IgD-negative memory B cell (primary cell): ENCODE measurements around the gene NHSL1. TPM values are rescaled to one million over a fixed set of nuclear protein-coding genes. Genes with fewer than 3 reads are reported as not detected.

Experiments used
- H3K27ac Mint-ChIP-seq, 3 donors: one replicate each; pipeline ENCODE4 v1.8.0; 2020 to 2022; ENCODE audit warnings: mild to moderate bottlenecking in 3 of 3, mixed read lengths in 3 of 3, moderate library complexity in 1 of 3
- H3K27me3 Mint-ChIP-seq: one replicate; pipeline ENCODE4 v1.8.0; 2021; ENCODE audit warnings: mixed read lengths
- H3K36me3 Mint-ChIP-seq: one replicate; pipeline ENCODE4 v1.8.0; 2020; ENCODE audit warnings: mild to moderate bottlenecking, mixed read lengths
- H3K4me1 Mint-ChIP-seq, 3 donors: one replicate each; pipeline ENCODE4 v1.8.0; 2020 to 2022; ENCODE audit warnings: mixed read lengths in 3 of 3, mild to moderate bottlenecking in 1 of 3
- H3K4me3 Mint-ChIP-seq, 4 donors: one replicate each; pipeline ENCODE4 v1.8.0; 2020 to 2022; ENCODE audit warnings: mild to moderate bottlenecking in 4 of 4, mixed read lengths in 4 of 4, moderate library complexity in 3 of 4
- H3K9me3 Mint-ChIP-seq, 3 donors: one replicate each; pipeline ENCODE4 v1.8.0; 2020 to 2021; ENCODE audit warnings: mixed read lengths in 3 of 3, mild to moderate bottlenecking in 1 of 3
- polyA plus RNA-seq: library from polyadenylated mRNA; unstranded; fragments of 300-500 nt; fragmentation: Illumina TruSeq; gene quantifications from one replicate; pipeline ENCODE4 v1.2.3, GENCODE V29; 2021

Gene NHSL1
- polyA plus RNA-seq, 1 donor from 2014 or later: not detected

DNA sequence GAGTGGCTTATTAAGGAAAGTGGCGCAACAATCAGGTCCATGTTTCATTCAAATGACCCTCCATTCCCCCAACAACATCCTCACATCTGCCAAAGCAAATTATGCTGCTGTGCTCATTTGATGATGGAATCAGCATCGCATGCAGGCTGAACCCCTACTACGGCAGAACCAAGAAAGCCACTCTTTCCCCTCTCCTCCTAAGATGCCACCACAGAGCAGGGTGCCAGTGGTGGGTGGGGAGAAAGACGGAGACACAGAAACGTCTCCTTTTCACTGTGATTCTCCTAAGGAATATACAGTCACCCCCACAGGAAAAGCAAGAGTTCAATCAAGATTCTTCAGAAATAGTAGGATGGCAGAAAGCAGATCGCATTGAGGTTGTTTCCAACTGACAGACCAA, 78.2 kb downstream of the NHSL1 start:
- peaks cover 12% of the 10 kb centered on the region for H3K36me3 Mint-ChIP-seq
- no peak overlapping the region for H3K27ac Mint-ChIP-seq
- peaks cover 3% of the 10 kb centered on the region for H3K27me3 Mint-ChIP-seq
- no peak overlapping the region for H3K4me3 Mint-ChIP-seq
- H3K4me1 Mint-ChIP-seq: peaks cover 0 to 2% (median 0%) of the 10 kb centered on the region in 3 donors
- no peaks in the 10 kb centered on the region for H3K9me3 Mint-ChIP-seq

DNA sequence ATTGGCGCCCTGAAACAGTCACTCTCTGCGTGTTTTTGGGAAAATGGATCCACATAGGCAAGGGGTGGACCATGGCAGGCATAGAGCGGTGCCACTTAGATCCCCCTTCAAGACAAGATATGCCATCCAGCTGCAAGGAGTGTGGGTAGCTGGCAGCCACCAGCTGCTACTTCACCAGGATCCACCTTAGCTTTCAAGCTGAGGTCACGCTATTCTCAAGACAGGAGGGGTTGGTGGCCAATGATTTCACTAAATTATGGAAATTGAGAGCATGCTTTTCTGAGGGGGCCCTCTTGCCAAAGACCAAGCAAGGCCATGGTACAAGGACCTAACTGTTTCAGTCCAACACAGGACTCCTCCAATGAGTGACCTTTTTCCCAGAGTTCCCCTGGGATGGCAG, 78.9 kb downstream of the NHSL1 start:
- Mint-ChIP-seq H3K27ac (no peak overlapping the region), H3K27me3 (peaks cover 3% of the 10 kb centered on the region), H3K4me1 (no peaks in the 10 kb centered on the region), H3K9me3 (no peaks in the 10 kb centered on the region), H3K4me3 (no peak overlapping the region), H3K36me3 (peaks cover 12% of the 10 kb centered on the region)

DNA sequence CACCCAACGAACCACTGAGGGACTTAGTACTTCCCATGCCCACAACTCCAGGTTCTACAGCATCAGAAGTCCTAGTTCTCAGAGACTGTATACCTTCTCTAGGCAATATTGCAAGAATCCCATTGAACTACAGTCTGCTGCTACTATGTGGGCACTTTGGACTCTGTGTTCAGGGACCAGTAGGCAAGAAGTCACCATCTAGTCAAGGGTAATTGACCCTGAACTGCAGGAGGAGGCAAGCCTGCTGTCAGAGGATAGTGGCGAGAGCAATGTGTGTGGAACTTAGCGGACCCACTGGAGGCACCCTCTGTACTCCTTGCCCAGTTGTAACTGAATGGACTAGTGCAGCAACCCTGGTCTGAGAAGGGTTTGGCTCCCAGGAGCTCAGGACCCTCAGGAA, 79.5 kb downstream of the NHSL1 start:
- no peaks in the 10 kb centered on the region for H3K9me3 Mint-ChIP-seq
- H3K27me3 Mint-ChIP-seq: peaks cover 3% of the 10 kb centered on the region
- peaks cover 12% of the 10 kb centered on the region for H3K36me3 Mint-ChIP-seq
- no peak overlapping the region for H3K4me3 Mint-ChIP-seq
- no peak overlapping the region for H3K27ac Mint-ChIP-seq
- H3K4me1 Mint-ChIP-seq: no peaks in the 10 kb centered on the region

DNA sequence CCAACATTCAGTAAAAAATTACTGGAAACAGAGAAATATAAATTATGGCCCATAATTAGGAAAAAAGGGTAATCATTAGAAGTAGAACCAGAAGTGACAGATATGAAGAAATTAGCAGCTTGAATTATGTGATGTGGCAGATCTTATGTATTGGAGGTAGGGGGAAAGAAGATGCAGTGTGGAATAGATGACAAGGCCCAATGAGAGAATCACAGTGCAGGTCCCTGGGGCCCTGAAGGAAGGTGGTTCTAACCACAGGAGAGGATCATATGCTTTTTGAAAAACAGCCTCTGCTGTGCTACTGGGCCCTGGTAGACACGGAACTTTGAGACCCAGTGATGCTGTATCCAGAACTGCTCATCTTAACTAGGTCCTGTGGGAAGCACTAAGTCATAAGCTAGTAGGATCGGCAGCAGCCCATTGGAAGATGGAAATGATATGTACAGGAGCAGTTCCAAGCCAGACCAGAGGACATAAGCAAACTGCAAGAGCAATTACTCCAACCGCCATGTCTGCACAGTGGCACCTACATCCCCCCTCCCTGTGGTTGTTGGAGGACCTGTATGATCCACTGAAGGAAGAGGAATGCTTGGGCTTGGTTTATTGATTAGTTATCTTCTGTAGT, 81.1 kb downstream of the NHSL1 start:
- H3K4me1 Mint-ChIP-seq: no peaks in the 10 kb centered on the region
- H3K4me3 Mint-ChIP-seq: no peak overlapping the region
- H3K27me3 Mint-ChIP-seq: peaks cover 2% of the 10 kb centered on the region
- H3K9me3 Mint-ChIP-seq: no peaks in the 10 kb centered on the region
- no peak overlapping the region for H3K27ac Mint-ChIP-seq
- H3K36me3 Mint-ChIP-seq: peaks cover 20% of the 10 kb centered on the region

DNA sequence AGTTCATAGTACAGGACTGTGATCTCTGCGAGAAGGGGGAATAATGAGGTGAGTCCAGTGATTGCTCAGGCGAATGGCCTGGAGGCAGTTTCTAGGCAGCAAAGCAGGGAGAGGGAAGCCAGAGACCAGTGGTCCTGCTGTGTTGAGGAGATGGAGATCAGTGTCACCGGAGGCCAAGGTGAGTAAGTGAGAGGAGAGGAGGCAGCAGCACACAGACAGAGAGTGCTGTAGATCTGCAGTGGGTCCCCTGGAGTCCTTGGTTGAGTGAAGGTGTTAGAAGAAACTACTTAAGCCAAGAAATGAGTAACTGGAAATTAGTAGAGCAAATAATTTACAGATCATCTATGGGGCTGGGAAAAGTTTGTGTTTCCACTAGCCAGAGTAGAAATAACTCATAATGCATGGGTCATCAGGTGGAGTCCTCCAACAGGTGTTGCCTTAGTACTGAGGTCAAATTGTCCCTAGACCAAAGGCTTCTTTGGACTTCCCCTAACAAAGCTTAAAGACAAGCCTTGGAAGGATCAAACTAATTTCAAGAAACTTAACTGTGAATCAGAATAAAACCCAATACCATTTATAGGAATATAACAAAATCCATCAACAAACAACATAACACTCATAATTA, 81.7 kb downstream of the NHSL1 start:
- Mint-ChIP-seq H3K36me3 (peaks cover 20% of the 10 kb centered on the region), H3K4me1 (no peaks in the 10 kb centered on the region), H3K27me3 (no peaks in the 10 kb centered on the region)

GRCh38 chr6:138416206-138416605, 83.1 kb downstream of the NHSL1 start:
- peaks cover 21% of the 10 kb centered on the region for H3K36me3 Mint-ChIP-seq
- H3K27ac Mint-ChIP-seq: no peak overlapping the region
- peaks cover 0 to under 1% (median 0%) of the 10 kb centered on the region in 3 donors for H3K4me1 Mint-ChIP-seq
- H3K27me3 Mint-ChIP-seq: no peaks in the 10 kb centered on the region
- H3K4me3 Mint-ChIP-seq: no peak overlapping the region
- H3K9me3 Mint-ChIP-seq: no peaks in the 10 kb centered on the region

More for the DNA sequence above, 81.7 kb downstream of the NHSL1 start:
- no peaks in the 10 kb centered on the region for H3K9me3 Mint-ChIP-seq
- H3K27ac Mint-ChIP-seq: no peak overlapping the region
- H3K4me3 Mint-ChIP-seq: no peak overlapping the region

GRCh38 chr6:138415125-138415524, 84.2 kb downstream of the NHSL1 start:
- no peaks in the 10 kb centered on the region for H3K27me3 Mint-ChIP-seq
- H3K4me1 Mint-ChIP-seq: peaks cover 0 to 2% (median 0%) of the 10 kb centered on the region in 3 donors
- H3K9me3 Mint-ChIP-seq: no peaks in the 10 kb centered on the region
- H3K36me3 Mint-ChIP-seq: peaks cover 21% of the 10 kb centered on the region
- no peak overlapping the region for H3K27ac Mint-ChIP-seq
- H3K4me3 Mint-ChIP-seq: no peak overlapping the region

- Mint-ChIP-seq H3K9me3 (no peaks in the 10 kb centered on the region), H3K27ac (no peak overlapping the region), H3K36me3 (peaks cover 14% of the 10 kb centered on the region), H3K4me1 (peaks cover 2 to 8% (median 2%) of the 10 kb centered on the region in 3 donors), H3K27me3 (no peaks in the 10 kb centered on the region), H3K4me3 (no peak overlapping the region)
Observed at GRCh38 chr6:138410972-138411880, 88.1 kb downstream of the NHSL1 start.

DNA sequence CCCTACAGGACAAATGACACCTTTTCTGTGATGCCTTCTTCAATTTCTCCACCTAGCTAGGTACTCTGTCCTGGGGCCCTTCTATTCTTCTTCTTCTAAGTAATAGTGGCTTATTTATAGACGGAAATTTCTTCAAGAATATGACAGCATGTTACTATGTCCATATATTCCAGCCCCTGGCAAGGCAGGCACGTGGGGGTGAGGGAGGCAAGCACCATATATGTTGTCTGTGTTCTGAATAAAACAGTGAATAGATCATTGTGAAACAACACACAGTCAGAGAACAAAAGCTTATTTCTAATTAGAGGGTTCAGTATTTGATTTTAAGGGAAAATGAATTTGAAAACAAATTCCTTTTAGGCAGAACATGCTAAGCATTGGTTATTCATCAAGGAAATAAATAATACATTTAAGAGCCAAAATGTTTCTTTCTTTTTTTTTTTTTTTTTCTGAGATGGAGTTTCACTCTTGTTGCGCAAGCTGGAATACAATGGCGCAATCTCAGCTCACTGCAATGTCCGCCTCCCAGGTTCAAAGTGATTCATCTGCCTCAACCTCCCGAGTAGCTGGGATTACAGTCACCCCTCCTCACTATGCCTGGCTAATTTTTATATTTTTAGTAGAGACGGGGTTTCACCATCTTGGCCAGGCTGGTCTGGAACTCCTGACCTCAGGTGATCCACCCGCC, 89.1 kb downstream of the NHSL1 start:
- Mint-ChIP-seq H3K36me3 (peaks cover 14% of the 10 kb centered on the region), H3K9me3 (no peaks in the 10 kb centered on the region), H3K4me1 (peaks cover 3 to 14% (median 9%) of the 10 kb centered on the region in 3 donors), H3K4me3 (peak overlapping the region in 1 of 4 donors; percentile 21), H3K27me3 (no peaks in the 10 kb centered on the region), H3K27ac (peak overlapping the region in 1 of 3 donors; percentile 11)

DNA sequence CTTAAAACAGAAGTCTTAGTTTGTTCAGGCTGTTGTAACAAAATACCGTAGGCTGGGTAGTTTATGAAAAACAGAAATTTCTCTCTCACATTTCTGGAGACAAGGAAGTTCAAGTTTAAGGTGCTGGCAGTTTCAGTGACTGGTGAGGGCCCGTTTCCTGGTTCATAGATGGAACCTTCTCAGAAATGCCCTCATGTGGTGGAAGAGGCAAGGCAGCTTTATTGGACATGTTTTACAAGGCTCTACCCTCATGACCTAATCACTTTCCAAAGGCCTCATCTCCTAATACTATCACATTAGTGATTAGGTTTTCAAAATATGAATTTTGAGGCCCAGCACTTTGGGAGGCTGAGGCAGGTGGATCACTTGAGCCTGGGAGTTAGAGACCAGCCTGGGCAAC, 92.9 kb downstream of the NHSL1 start:
- peaks cover 7 to 23% (median 10%) of the 10 kb centered on the region in 3 donors for H3K4me1 Mint-ChIP-seq

DNA sequence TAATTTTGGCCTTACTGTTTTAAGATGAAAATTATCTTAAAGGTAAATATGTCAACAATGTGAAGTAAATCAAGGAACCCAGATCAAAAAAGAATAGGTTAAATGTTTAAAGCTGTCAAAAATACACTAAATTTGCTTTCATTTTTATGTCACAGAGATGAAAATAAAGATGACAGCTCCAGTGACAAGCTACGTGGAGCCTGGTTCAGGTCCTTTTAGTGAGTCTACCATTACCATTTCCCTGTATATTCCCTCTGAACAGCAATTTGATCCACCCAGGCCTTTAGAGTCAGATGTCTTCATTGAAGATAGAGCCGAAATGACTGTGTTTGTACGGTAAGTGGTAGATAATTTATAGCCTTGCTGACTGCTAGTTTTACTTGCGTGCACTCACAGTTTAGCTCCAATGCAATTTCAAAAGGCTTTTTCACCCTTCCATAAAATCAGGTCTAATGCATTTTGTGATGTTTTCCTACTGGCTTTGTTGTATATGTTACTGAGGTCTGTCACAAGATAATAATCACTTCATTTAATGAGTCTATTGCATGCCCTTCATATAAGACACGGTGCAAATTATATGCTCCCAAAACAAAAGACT, 93.4 kb downstream of the NHSL1 start:
- Mint-ChIP-seq H3K27me3 (no peaks in the 10 kb centered on the region), H3K36me3 (peaks cover 4% of the 10 kb centered on the region), H3K27ac (peak overlapping the region; percentile 18 to 76 (median 55)), H3K9me3 (no peaks in the 10 kb centered on the region), H3K4me3 (peak overlapping the region in 2 of 4 donors; percentile 90 to 94), H3K4me1 (peaks cover 5 to 23% (median 10%) of the 10 kb centered on the region in 3 donors)

More for the DNA sequence above, 92.9 kb downstream of the NHSL1 start:
- Mint-ChIP-seq H3K9me3 (no peaks in the 10 kb centered on the region), H3K27me3 (no peaks in the 10 kb centered on the region), H3K4me3 (peak overlapping the region in 1 of 4 donors; percentile 90), H3K36me3 (peaks cover 4% of the 10 kb centered on the region), H3K27ac (peak overlapping the region in 1 of 3 donors; percentile 46)

GRCh38 chr6:138404666-138405337, 94.5 kb downstream of the NHSL1 start:
- H3K27ac Mint-ChIP-seq: peak overlapping the region; percentile 55 to 89 (median 76)
- H3K4me3 Mint-ChIP-seq: peak overlapping the region; percentile 88 to 95 (median 92)
- H3K36me3 Mint-ChIP-seq: peaks cover 4% of the 10 kb centered on the region
- H3K4me1 Mint-ChIP-seq: peaks cover 5 to 23% (median 10%) of the 10 kb centered on the region in 3 donors
- H3K9me3 Mint-ChIP-seq: no peaks in the 10 kb centered on the region
- H3K27me3 Mint-ChIP-seq: no peaks in the 10 kb centered on the region

DNA sequence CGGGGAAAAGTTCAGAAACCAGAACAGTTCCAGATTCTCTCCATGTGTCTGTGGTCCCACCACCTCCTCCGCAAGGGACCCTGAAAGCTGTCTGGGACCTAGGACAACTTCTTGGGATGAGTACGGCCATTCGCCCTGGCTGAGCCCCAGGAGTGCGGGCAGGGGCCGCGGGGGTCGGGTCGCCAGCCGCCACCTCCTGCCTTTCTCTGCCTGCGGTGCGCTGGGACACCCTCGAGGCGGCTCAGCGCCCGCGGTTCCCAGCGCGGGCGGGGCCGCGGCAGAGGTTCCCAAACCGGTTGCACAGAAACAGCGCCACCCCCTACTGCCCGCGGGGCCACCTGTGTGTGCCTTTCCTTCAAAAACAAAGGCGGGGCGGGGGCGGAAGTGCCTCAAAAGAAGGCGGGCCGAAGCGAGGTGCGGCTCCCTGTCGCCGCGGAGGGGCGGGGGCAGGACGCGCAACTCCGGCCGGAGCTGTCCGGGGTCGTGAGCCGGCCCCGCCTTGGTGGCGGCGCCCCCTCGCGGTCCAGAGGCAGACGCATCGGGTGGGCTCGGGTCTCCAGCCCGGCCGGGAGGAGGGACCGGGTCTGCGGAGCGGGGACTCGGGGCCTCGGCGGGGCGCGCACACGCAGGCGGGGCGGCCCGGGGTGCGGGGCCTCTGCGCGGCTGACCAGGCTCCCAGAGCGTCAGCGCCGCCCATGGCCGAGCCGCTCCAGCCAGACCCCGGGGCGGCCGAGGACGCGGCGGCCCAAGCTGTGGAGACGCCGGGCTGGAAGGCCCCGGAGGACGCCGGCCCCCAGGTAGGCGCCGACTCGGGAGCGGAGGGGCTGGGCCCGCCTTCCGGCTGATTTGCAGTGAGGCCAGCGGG, 95.3 kb downstream of the NHSL1 start, which contains the start of gene HEBP2:
TSS of gene HEBP2 (plus strand) at position 423 of the 865 bp plus-strand sequence. CDS start at position 696, 273 bp downstream.
- H3K4me3 Mint-ChIP-seq: peak within 1 kb of the TSS; percentile 88 to 95 (median 92)
- H3K36me3 Mint-ChIP-seq: no peaks in the 10 kb centered on the region
- H3K27ac Mint-ChIP-seq: peak within 1 kb of the TSS; percentile 58 to 89 (median 76)
- H3K27me3 Mint-ChIP-seq: no peaks in the 10 kb centered on the region
- no peaks in the 10 kb centered on the region for H3K9me3 Mint-ChIP-seq
- peaks cover 5 to 19% (median 10%) of the 10 kb centered on the region in 3 donors for H3K4me1 Mint-ChIP-seq
